Stimulated activated naive CD8-positive, alpha-beta T cell treated with anti-CD3 and anti-CD28 coated beads, Interleukin-15, Interleukin-2, amounts not matched to agents 100 U/mL and 50 U/mL, for 24 hours (primary cell): ENCODE measurements around the gene DCUN1D2.
"Not testable (repeated sequence)": the region's sequence is repeated elsewhere in the genome, so short reads cannot be mapped to it uniquely, and the experiment has no call there.

ENCODE experiments used
- ATAC-seq: fragments of 150-1000 bp; cut with Tn5 transposase; one replicate; pipeline ENCODE4 v1.10.0; 2021
- DNase-seq: peaks from one replicate; pipeline ENCODE4 v3.0.0; 2021

DCUN1D2 gene

GRCh38 chr13:113445791-113446487, 44.6 kb downstream of the DCUN1D2 start:
- ATAC-seq, result no peak
- DNase-seq, result no peak

GRCh38 chr13:113443991-113444390, 46.5 kb downstream of the DCUN1D2 start:
- no peak for ATAC-seq
- DNase-seq, result no peak

GRCh38 chr13:113442985-113443362, 47.5 kb downstream of the DCUN1D2 start:
- DNase-seq, result no peak

GRCh38 chr13:113442354-113442984, 48.0 kb downstream of the DCUN1D2 start:
- DNase-seq (no peak), ATAC-seq (no peak)

More at GRCh38 chr13:113442985-113443362, 47.5 kb downstream of the DCUN1D2 start:
- no peak for ATAC-seq

GRCh38 chr13:113441661-113442060, 48.9 kb downstream of the DCUN1D2 start:
- no peak for ATAC-seq
- no peak for DNase-seq

- DNase-seq (no peak), ATAC-seq (no peak)
These were observed 53.0 kb downstream of the DCUN1D2 start for GRCh38 chr13:113437408-113438010.

- ATAC-seq, DNase-seq: not testable (repeated sequence)
These were observed 53.6 kb downstream of the DCUN1D2 start for GRCh38 chr13:113436866-113437265.

- not testable (repeated sequence) for ATAC-seq, DNase-seq
These were observed 54.6 kb downstream of the DCUN1D2 start for GRCh38 chr13:113435907-113436306.

GRCh38 chr13:113433391-113433916, 57.1 kb downstream of the DCUN1D2 start:
- ATAC-seq (no peak), DNase-seq (no peak)

GRCh38 chr13:113432506-113433270, 57.8 kb downstream of the DCUN1D2 start:
- no peak for DNase-seq
- no peak for ATAC-seq

GRCh38 chr13:113431171-113431570, 59.3 kb downstream of the DCUN1D2 start:
- ATAC-seq (no peak), DNase-seq (no peak)

- ATAC-seq, result no peak
- DNase-seq, result no peak
These were observed 60.0 kb downstream of the DCUN1D2 start for GRCh38 chr13:113430378-113431110.

GRCh38 chr13:113429608-113429985, 60.9 kb downstream of the DCUN1D2 start:
- ATAC-seq (no peak), DNase-seq (no peak)

- ATAC-seq, result no peak
- DNase-seq, result no peak
These were observed 61.5 kb downstream of the DCUN1D2 start for GRCh38 chr13:113428871-113429607.

GRCh38 chr13:113428469-113428865, 62.0 kb downstream of the DCUN1D2 start:
- ATAC-seq, result no peak
- no peak for DNase-seq

- ATAC-seq (no peak), DNase-seq (no peak)
These were observed 62.7 kb downstream of the DCUN1D2 start for GRCh38 chr13:113427562-113428468.

- DNase-seq, result no peak
- ATAC-seq, result no peak
These were observed 63.9 kb downstream of the DCUN1D2 start for GRCh38 chr13:113426591-113426986.

GRCh38 chr13:113425941-113426590, 64.4 kb downstream of the DCUN1D2 start:
- no peak for DNase-seq
- ATAC-seq, result no peak

GRCh38 chr13:113423520-113424163, 66.9 kb downstream of the DCUN1D2 start:
- DNase-seq, result no peak
- no peak for ATAC-seq
